Measurements from ENCODE around the gene TRO.
A peak's percentile ranks its signal among the peaks of the same experiment; 100 is the strongest.

Gene TRO

DNA sequence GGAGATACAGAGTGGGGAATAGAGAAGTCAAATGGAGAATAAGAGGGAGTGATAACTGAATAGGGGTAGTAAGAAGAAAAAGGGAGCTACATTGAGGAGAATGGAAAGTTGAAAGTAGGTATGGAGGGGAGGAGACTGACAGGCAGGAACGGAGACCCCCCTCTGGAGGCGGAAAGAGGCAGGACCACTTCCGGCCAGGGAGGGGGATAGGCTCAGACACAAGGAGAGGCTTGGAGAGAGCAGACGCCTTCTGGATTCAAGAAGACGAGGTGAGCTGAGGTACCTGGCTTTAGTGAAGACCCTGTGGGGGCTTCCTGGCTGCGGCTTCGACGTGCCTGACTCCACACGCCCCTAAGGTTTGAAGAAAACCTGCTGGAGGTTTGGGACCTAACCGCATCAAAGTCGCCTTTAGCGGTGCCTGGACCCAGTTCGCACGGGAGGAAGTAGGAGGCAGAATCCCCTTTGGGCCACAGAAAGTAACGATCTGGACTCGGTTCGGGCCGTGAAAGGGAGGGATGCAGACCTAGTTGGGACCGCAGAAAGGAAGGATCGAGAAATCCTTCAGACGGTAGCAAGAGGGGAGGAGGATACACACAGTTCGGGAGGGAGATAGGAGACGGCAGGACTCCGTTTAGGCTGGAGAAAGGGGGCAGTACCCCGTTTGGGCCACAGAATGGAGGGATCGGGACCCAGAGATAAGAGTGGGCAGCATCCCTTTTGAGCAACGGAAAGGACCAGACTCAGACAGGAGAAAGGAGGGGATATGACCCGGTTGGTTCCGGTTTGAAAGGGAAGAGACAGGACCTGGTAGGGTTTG is at the start of gene TRO:
TRO (plus strand) TSS at position 215 of the 817 bp plus-strand sequence. CDS start 1,423 bp downstream, outside the sequence.
- no peak for DNase-seq (ENCODE audit: low read depth in 2 of 2)

GRCh38 chrX:54885740-54886139 is 34.9 kb upstream of the TRO start:
- no peak for DNase-seq (ENCODE audit: low read depth in 2 of 2)

GRCh38 chrX:54891573-54891972 is 29.1 kb upstream of the TRO start:
- DNase-seq (ENCODE audit: low read depth in 2 of 2), result peak; percentile 4 to 10

DNA sequence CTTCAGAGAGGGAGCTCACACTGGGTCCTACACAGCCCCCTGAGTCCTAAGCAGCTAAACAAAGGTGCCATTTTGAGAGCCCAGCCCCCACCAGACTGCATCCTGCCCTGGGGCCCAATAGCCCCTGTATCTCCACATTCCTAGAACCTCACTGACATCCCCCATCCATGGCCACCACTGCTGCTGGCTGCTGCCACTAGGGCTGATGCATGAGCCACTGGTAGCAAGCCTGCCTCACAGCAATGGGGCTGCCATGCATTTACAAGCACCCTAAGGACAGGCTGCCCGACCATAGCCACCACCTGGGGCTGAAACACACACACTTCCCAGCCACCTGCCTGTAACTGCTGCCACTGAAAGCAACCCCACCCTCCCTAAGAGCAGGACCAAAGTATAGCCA is 26.5 kb upstream of the TRO start:
- no peak for DNase-seq (ENCODE audit: low read depth in 2 of 2)

DNA sequence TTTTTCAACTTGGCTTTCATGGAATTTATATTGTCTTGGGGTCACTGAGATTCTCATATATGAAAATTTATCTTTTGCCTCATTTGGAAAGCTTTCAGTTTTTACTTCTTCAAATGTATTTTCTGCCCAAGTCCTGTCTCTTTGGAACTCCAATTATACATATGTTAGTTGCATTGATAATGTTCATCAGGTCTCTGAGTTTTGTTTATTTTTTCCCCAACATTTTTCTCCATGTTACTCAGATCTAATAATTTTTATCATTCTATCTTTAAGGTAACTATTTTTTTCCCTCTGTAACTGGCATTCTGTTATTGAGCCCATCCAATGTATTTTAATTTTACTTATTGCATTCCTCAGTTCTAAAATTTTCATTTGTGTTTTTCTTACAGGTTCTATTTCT is 10.7 kb upstream of the TRO start:
- DNase-seq (ENCODE audit: low read depth in 2 of 2), result no peak

GRCh38 chrX:54921427-54922021 is 900 bp downstream of the TRO start:
- DNase-seq (ENCODE audit: low read depth in 2 of 2), result peak; percentile 21 to 45

DNA sequence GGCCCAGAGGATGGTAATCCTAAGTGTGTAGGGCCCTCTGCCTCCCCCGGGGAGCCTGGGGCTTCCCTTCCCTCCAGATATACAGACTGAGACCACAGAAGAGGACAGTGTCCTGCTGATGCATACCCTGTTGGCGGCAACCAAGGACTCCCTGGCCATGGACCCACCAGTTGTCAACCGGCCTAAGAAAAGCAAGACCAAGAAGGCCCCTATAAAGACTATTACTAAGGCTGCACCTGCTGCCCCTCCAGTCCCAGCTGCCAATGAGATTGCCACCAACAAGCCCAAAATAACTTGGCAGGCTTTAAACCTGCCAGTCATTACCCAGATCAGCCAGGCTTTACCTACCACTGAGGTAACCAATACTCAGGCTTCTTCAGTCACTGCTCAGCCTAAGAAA is 1.9 kb downstream of the TRO start:
- no peak for DNase-seq (ENCODE audit: low read depth in 2 of 2)

DNA sequence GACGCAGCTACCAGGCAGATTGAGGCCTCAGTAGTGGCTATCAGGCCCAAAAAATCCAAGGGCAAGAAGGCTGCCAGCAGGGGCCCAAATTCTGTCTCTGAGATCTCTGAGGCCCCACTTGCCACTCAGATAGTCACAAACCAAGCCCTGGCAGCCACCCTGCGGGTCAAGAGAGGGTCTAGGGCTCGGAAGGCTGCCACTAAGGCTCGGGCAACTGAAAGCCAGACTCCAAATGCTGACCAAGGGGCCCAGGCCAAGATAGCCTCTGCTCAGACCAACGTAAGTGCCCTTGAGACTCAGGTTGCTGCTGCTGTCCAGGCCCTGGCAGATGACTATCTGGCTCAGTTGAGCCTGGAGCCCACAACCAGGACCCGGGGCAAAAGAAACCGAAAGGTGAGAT is 2.8 kb downstream of the TRO start:
- DNase-seq (ENCODE audit: low read depth in 2 of 2), result no peak

DNA sequence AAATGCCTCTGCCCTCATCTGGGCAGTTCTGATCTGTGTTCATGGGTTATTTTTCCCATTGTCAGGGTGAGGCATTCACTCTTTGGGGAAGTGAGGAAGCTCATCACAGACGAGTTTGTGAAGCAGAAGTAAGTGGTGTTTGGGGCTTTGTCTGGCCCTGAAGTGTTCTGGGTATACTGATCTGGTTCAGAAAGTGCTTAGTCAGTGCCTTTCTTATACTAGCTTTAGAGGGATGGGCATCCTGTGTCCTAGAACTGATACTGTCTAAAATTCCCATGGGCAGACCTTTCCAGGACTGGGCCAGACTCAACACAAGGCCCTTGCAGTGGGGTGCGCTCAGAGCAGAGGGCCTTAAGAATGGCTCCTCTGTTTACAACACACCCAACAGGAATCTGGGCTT is 6.4 kb downstream of the TRO start:
- no peak for DNase-seq (ENCODE audit: low read depth in 2 of 2)

- no peak for DNase-seq (ENCODE audit: low read depth in 2 of 2)
These were observed 8.3 kb downstream of the TRO start for GRCh38 chrX:54928876-54929275.

- DNase-seq (ENCODE audit: low read depth in 2 of 2), result no peak
These were observed 9.8 kb downstream of the TRO start for GRCh38 chrX:54930291-54931049.

GRCh38 chrX:54931107-54931506 is 10.5 kb downstream of the TRO start:
- no peak for DNase-seq (ENCODE audit: low read depth in 2 of 2)

DNA sequence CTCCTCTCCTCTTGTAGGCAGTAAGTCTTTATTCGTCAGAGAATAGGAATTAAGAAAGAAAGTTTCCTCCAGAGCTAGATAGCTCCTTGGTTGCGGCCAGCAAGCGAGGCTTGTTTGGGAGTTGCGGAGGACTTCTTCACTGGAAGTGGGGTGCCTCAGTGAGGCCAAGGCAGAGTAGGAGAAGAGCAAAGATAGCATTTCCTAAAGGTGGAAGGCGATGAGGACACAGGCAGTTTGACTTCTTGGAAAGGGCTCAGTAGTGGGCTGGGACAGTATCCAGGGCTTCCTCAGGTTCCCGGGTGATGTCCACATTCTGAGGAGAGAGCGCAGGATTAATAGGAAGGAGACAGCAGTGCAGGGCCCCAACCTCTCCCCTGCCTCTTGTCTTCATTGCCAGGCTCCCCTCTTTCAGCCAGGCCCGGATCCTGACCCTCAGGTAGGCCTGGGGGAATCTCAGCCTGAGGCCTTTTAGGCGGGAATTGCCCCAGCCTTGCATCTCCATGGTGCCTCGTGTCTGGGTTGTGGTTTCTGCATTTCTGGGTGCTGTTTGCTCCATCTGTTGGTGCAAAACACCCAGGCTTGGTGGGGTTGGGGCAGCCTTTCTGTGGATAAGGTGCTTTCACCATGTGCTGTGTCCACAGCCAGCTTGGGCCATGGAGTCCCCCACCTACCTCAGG is 12.7 kb downstream of the TRO start:
- no peak for DNase-seq (ENCODE audit: low read depth in 2 of 2)

GRCh38 chrX:54934058-54934457 is 13.4 kb downstream of the TRO start:
- no peak for DNase-seq (ENCODE audit: low read depth in 2 of 2)

DNA sequence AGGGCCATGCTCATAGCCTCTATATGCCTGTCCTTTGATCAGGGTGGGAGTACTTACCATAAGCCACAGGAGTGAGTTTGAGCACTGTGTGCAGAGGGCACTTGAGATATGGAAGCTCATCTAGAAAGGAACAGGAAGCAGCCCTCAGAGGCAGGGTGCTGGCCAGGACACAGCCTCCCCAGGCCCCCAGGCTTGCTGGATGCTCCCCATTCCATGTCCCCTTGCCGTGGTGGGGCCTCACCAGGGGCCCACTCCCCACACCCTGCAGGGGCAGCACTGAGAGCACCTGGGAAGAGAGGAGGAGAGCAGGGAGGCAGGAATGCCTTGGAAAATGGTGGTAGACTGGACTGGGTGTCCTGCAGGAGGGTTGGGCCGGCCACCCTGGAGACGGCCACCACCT is 14.3 kb downstream of the TRO start:
- DNase-seq (ENCODE audit: low read depth in 2 of 2), result no peak

- no peak for DNase-seq (ENCODE audit: low read depth in 2 of 2)
These were observed 14.7 kb downstream of the TRO start for GRCh38 chrX:54935306-54935705.

DNA sequence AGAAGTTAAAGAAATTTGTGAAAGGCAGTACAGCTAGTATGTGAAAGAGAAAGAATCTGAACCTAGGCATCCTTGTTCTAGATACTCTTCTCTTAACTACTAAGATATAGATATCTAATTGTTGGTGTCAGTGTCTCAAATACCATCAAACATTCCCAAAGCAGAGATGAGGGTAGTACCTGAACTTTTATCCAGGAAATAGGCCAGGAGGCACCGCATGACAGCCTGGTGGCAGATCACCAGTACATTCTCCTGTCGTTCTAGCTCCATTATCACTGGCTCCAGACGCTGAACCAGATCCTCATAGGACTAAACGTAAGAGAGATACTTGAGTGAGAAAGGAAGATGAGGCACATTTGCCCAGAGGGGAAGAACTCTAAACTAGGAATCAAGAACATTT is 16.8 kb downstream of the TRO start:
- no peak for DNase-seq (ENCODE audit: low read depth in 2 of 2)

GRCh38 chrX:54944816-54945215 is 24.2 kb downstream of the TRO start:
- DNase-seq (ENCODE audit: low read depth in 2 of 2), result no peak

GRCh38 chrX:54945224-54945623 is 24.6 kb downstream of the TRO start:
- no peak for DNase-seq (ENCODE audit: low read depth in 2 of 2)

DNA sequence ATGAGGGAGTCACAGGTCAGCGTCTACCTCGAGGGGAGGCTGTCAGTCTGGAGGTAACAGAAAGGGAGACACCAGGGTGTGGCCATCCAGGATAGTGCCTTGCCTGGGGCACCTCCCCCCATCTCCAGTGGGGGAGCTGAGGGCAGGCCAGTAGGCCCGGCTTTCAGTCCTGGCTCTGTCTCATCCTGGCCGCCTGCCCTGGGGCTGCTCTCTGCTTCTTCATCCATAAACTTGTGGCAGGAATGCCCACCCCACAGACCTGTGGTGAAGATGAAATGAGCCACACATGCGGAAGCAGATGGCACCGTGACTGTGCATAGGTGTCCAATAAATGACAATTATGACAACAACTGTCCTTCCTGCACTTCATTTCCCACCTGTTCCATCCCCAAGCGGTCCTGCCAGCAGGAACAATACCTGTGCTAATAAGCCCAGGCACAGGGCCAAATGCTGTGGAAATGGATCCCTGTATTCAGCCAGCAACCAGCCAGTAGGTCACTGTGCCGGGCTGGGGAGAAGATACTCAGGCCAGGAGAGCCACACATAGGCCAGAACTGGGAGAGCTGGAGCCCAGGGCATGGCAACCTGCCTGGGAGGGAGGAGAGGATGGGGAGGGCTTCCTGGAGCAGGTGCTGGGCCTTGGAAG is 30.2 kb downstream of the TRO start:
- DNase-seq (ENCODE audit: low read depth in 2 of 2), result no peak

GRCh38 chrX:54961750-54962149 is 41.1 kb downstream of the TRO start:
- no peak for DNase-seq (ENCODE audit: low read depth in 2 of 2)
